Thyroid gland (tissue), 4 donors: ENCODE results near the gene COX6A2.

Source experiments
- POLR2A ChIP-seq, 2 donors: fragments of 450-650 bp; IDR thresholded peaks; one replicate each; pipeline ENCODE4 v1.6.1; 2017; ENCODE audit warnings: antibody characterized with exemption in 2 of 2, mild to moderate bottlenecking in 2 of 2, moderate library complexity in 1 of 2
- TF ChIP-seq, protein P1 (sequence below), 6 experiments: fragments of 200-600 bp in 3 of 6; fragments of 450-650 bp in 3 of 6; sonication (generic) in 3 of 6; IDR thresholded peaks; one replicate each; pipeline ENCODE4 v1.5.1; 2016 to 2019; ENCODE audit warnings: antibody characterized with exemption in 6 of 6, mild to moderate bottlenecking in 2 of 6, inconsistent platforms in 1 of 6, moderate library complexity in 1 of 6

DNA sequence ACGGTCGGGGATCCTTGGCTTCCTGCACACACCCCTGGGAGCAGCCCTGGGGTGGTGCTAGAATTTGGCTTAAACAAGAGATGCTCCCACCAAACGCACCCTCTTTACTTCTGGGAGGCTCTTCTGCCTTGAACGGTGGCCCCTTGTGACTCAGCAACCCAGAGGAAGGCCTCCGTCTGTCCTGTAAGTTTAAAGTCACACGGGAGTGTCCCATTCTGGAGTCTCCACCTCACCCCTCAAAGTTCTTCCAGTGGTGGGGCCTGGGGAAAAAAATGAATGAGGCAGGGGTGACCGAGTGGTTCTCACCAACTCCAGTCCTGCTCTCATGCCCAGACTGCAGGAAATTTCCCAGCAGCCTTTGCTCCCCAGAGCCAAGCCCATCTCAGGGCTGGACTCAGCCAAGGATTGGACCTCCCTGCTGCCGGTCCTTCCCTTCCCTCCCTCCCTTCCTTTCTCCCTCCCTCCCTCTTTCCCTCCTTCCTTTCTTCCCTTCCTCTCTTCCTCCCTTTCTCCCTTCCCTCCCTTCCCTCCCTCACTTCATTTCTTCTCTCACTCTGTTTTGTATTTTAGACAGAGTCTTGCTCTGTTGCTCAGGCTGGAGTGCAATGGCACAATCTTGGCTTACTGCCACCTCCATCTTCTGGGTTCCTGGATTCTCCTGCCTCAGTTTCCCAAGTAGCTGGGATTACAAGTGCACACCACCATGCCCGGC, 23.7 kb downstream of the COX6A2 start:
- TF ChIP-seq, protein P1, sequence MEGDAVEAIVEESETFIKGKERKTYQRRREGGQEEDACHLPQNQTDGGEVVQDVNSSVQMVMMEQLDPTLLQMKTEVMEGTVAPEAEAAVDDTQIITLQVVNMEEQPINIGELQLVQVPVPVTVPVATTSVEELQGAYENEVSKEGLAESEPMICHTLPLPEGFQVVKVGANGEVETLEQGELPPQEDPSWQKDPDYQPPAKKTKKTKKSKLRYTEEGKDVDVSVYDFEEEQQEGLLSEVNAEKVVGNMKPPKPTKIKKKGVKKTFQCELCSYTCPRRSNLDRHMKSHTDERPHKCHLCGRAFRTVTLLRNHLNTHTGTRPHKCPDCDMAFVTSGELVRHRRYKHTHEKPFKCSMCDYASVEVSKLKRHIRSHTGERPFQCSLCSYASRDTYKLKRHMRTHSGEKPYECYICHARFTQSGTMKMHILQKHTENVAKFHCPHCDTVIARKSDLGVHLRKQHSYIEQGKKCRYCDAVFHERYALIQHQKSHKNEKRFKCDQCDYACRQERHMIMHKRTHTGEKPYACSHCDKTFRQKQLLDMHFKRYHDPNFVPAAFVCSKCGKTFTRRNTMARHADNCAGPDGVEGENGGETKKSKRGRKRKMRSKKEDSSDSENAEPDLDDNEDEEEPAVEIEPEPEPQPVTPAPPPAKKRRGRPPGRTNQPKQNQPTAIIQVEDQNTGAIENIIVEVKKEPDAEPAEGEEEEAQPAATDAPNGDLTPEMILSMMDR (IDR thresholded peaks at IDR 0.05), result no peak
- no peak for TF ChIP-seq POLR2A (IDR thresholded peaks at IDR 0.05)
